Left cardiac atrium (tissue), 4 donors: Measurements from ENCODE around the gene SLC35G3. TPM values are rescaled to one million over a fixed set of nuclear protein-coding genes. Genes with fewer than 3 reads are reported as not detected.

ENCODE experiments used
- ATAC-seq, 2 donors: fragments of 200-7000 bp; cut with Tn5 transposase; one replicate each; pipeline ENCODE4 v1.9.1; 2020; ENCODE audit warnings: mild to moderate bottlenecking in 2 of 2, moderate library complexity in 2 of 2
- DNase-seq: peaks from one replicate; pipeline ENCODE4 v3.0.0-alpha.2; 2020
- intact Hi-C, 2 donors: fragments of 100-400 bp; cut with DNase I; formaldehyde crosslinking; loops; one replicate each; pipeline versions ENCODE4 v1.14.1 to v1.15.1; 2022 to 2023
- total RNA-seq, 2 donors: library from RNA; stranded (reverse); fragmentation: NEBNext Ultra II Directional; extraction: Animal tissue kit (Norgen Biotek cat#: 25700); gene quantifications; one replicate each; pipeline ENCODE4 v1.2.1, GENCODE V29; 2021
- donor health status: DM: no; HTN: yes; CAD: no.
- donor health status: DM: no; HTN: yes; CAD: no; lungs with severe emphysema.
- donor health status: DM: yes; HTN: yes; CAD: no.
- donor health status: Dilated cardiomyopathy.

The SLC35G3 gene
- total RNA-seq, 2 donors from 2014 or later = not detected

DNA sequence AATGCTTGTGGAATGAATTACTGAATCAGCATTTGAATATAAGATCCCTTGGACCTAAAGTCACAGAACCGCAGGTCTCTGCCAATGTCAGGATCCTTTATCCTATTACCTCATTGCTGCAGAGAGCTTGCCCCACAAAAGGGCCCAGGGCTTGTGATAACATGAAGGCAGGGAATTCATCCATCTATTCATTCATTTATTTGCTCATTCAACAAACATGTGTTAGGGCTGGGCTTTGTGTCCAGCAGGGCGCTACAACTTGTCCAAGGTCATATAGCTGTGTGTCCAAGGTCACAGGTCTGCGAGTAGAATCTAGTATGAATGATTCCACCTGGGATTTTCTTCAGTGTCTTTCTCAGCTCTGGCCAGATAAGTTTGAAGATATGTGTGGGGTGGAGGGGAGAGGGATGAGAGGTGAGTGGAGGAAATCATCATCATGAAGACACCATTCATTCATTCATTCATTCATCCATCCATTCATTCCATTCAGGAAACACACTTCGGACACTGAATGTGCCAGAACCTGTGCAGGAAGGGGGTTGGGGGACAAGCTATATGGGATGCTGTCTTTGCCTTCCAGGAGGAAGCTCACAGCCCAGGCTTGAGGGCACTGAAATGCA lies 47.9 kb downstream of the SLC35G3 start:
- intact Hi-C loops = no loop called here
- no peak for DNase-seq
- no peak for ATAC-seq

DNA sequence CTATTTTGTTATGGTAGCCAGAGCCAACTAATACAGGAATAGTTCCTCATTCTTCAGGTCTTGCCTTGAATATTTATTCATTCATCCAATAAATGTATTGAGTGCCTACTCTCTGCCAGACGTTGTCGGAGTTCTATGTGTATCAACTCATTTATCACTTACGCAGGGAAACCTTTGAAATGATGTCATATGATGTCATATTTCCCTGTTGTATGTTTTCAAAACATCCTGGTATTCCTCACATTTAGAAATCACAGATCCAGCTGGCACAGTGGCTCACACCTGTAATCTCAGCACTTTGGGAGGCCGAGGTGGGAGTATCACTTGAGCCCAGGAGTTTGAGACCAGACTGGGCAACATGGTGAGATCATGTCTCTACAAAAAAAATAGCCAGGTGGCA lies 49.4 kb downstream of the SLC35G3 start:
- intact Hi-C loops = no loop called here
- DNase-seq (no peak), ATAC-seq (no peak)

Other genes with a start within 250 kb of the SLC35G3 start
- 1 to 10 TPM; 1.2 to 2.3 TPM for gene CCT6B, start 232.9 kb downstream of the SLC35G3 start, total RNA-seq
- 10 to 100 TPM in 1 of 2 donors, 1 to 10 TPM in 1; 9.2 to 10.2 TPM for gene ZNF830, start 232.9 kb downstream of the SLC35G3 start, total RNA-seq
- gene LIG3, start 213.9 kb downstream of the SLC35G3 start, total RNA-seq = 10 to 100 TPM; 14.3 to 23.0 TPM
- 10 to 100 TPM; 14.5 to 19.0 TPM for gene RFFL, start 130.7 kb downstream of the SLC35G3 start, total RNA-seq
- 1 to 10 TPM; 4.7 to 9.2 TPM for gene RAD51D, start 74.5 kb downstream of the SLC35G3 start, total RNA-seq
- not detected for gene FNDC8, start 72.8 kb downstream of the SLC35G3 start, total RNA-seq
- gene NLE1, start 52.1 kb downstream of the SLC35G3 start, total RNA-seq = 1 to 10 TPM; 5.5 to 6.7 TPM
- gene UNC45B, start 46.6 kb downstream of the SLC35G3 start, total RNA-seq = 100 to 1,000 TPM; 120 to 133 TPM
- gene SLFN5, start 48.7 kb upstream of the SLC35G3 start, total RNA-seq = 10 to 100 TPM; 15.8 to 27.4 TPM
- 10 to 100 TPM; 26.6 to 27.4 TPM for gene SLFN11, start 179.2 kb upstream of the SLC35G3 start, total RNA-seq
- 1 to 10 TPM; 5.7 to 8.8 TPM for gene SLFN12, start 238.1 kb upstream of the SLC35G3 start, total RNA-seq